K562 (cell line): ENCODE data around the gene IL24. TPM values are rescaled to one million over a fixed set of nuclear protein-coding genes. Genes with fewer than 3 reads are reported as not detected.

Source experiments
- CBFA2T2 ChIP-seq: fragments of 450-650 bp; conservative IDR thresholded peaks from 2 replicates; pipeline ENCODE4 v1.6.1; 2017; ENCODE audit warnings: mild to moderate bottlenecking
- DIDO1 ChIP-seq: fragments of 450-650 bp; IDR thresholded peaks from 2 replicates; pipeline ENCODE4 v1.6.1; 2016; ENCODE audit warnings: low read depth, missing biosample characterization, missing genetic modification characterization
- DPF2 ChIP-seq: fragments of 450-650 bp; IDR thresholded peaks from 2 replicates; pipeline ENCODE4 v1.6.1; 2016
- EP300 ChIP-seq: IDR thresholded peaks from 2 replicates; pipeline ENCODE4 v1.6.1; 2012; ENCODE audit warnings: low read length, improper control_type of control experiment
- NEUROD1 ChIP-seq: fragments of 150-350 bp; IDR thresholded peaks from 2 replicates; pipeline ENCODE4 v1.6.1; 2014; ENCODE audit warnings: borderline replicate concordance, low read length, low read depth; ENCODE audit not compliant: partially characterized antibody
- RBM14 ChIP-seq: fragments of 200-400 bp; formaldehyde crosslinking; IDR thresholded peaks from 2 replicates; pipeline ENCODE4 v1.6.1; 2018; ENCODE audit warnings: low read depth, mild to moderate bottlenecking, low read length, moderate library complexity, borderline replicate concordance; ENCODE audit not compliant: insufficient read depth
- SMARCE1 ChIP-seq: fragments of 450-650 bp; IDR thresholded peaks from 2 replicates; pipeline ENCODE4 v1.7.1; 2016; ENCODE audit warnings: mild to moderate bottlenecking
- SMC3 ChIP-seq: conservative IDR thresholded peaks from 2 replicates; pipeline ENCODE4 v1.6.1; 2011; ENCODE audit warnings: low read depth, low read length, improper control_type of control experiment; ENCODE audit not compliant: insufficient read depth
- SOX6 ChIP-seq: fragments of 450-650 bp; IDR thresholded peaks from 2 replicates; pipeline ENCODE4 v1.6.1; 2014; ENCODE audit warnings: mild to moderate bottlenecking
- SRF ChIP-seq, 2 experiments: fragments of 250-450, 450-650 bp in 1 of 2; sonication (Bioruptor Pico) in 1 of 2; sonication (generic) in 1 of 2; formaldehyde crosslinking; IDR thresholded peaks; 2 replicates each; pipeline versions ENCODE4 v1.5.0 to v1.5.1; 2020 to 2022; ENCODE audit warnings: mild to moderate bottlenecking in 1 of 2, missing genetic modification reagents in 1 of 2
- STAG1 ChIP-seq: sonication (generic); formaldehyde crosslinking; IDR thresholded peaks from 2 replicates; pipeline ENCODE4 v1.5.0; 2020; ENCODE audit warnings: missing genetic modification reagents, borderline replicate concordance
- TRIM28 ChIP-seq: fragments of 450-650 bp; IDR thresholded peaks from 2 replicates; pipeline ENCODE4 v1.6.1; 2017
- TSC22D4 ChIP-seq: fragments of 450-650 bp; IDR thresholded peaks from 2 replicates; pipeline ENCODE4 v1.6.1; 2016; ENCODE audit warnings: missing genetic modification characterization, missing biosample characterization, control low read depth
- XRCC5 ChIP-seq: fragments of 200-400 bp; formaldehyde crosslinking; IDR thresholded peaks from 2 replicates; pipeline ENCODE4 v1.6.1; 2017; ENCODE audit warnings: low read depth, mild to moderate bottlenecking, low read length
- polyA plus RNA-seq, 8 experiments: library from polyadenylated mRNA; depleted of rRNA in 4 of 8; stranded (reverse) in 5 of 8; unstranded in 3 of 8; fragments of >200 nt; fragmentation: Nextera tagmentation in 2 of 8; fragmentation: Illumina TruSeq in 1 of 8; extraction: Ambion mirVana in 2 of 8; extraction: Trizol in 1 of 8; gene quantifications; 2 replicates each; pipeline versions ENCODE4 v1.2.1 to v1.2.3, GENCODE V29; 2011 to 2014; ENCODE audit warnings: inconsistent platforms in 1 of 8, missing spikeins in 1 of 8
- total RNA-seq, 7 experiments: library from RNA; depleted of rRNA in 6 of 7; stranded (reverse); fragments of >200 nt in 6 of 7; fragmentation: Illumina TruSeq in 2 of 7; extraction: Trizol in 2 of 7; gene quantifications; 2 replicates each; pipeline versions ENCODE4 v1.2.1 to v1.2.3, GENCODE V29; 2011 to 2021; ENCODE audit warnings: low replicate concordance in 1 of 7
- TF ChIP-seq, protein P1 (sequence below): sonication (generic); formaldehyde crosslinking; IDR thresholded peaks from 2 replicates; pipeline ENCODE4 v1.8.1; 2023; ENCODE audit warnings: mild to moderate bottlenecking, missing genetic modification reagents
- TF ChIP-seq, protein P2 (sequence below): fragments of 450-650 bp; formaldehyde crosslinking; IDR thresholded peaks from 2 replicates; pipeline ENCODE4 v1.4.0; 2020; ENCODE audit warnings: mild to moderate bottlenecking, moderate library complexity
- TF ChIP-seq, protein P3 (sequence below): conservative IDR thresholded peaks from 2 replicates; pipeline ENCODE4 v1.6.1; 2011; ENCODE audit warnings: low read depth, mild to moderate bottlenecking, low read length; ENCODE audit not compliant: control insufficient read depth
- TF ChIP-seq, protein P4 (sequence below): sonication (generic); formaldehyde crosslinking; IDR thresholded peaks from 2 replicates; pipeline ENCODE4 v1.8.0; 2022; ENCODE audit warnings: missing genetic modification reagents, mild to moderate bottlenecking, moderate library complexity, borderline replicate concordance
- TF ChIP-seq, protein P5 (sequence below): sonication (generic); formaldehyde crosslinking; IDR thresholded peaks from 2 replicates; pipeline ENCODE4 v1.9.0; 2022; ENCODE audit warnings: mild to moderate bottlenecking, missing genetic modification reagents
- TF ChIP-seq, protein P6 (sequence below): sonication (generic); formaldehyde crosslinking; IDR thresholded peaks from 2 replicates; pipeline ENCODE4 v1.8.1; 2022; ENCODE audit warnings: missing genetic modification reagents

The IL24 gene
- total and polyA plus RNA-seq, 9 of the 15 experiments (the other 6 are each of a cell fraction or from before 2014, with no cell fraction given) = 0.04 to 0.19 TPM; not detected in 7

DNA sequence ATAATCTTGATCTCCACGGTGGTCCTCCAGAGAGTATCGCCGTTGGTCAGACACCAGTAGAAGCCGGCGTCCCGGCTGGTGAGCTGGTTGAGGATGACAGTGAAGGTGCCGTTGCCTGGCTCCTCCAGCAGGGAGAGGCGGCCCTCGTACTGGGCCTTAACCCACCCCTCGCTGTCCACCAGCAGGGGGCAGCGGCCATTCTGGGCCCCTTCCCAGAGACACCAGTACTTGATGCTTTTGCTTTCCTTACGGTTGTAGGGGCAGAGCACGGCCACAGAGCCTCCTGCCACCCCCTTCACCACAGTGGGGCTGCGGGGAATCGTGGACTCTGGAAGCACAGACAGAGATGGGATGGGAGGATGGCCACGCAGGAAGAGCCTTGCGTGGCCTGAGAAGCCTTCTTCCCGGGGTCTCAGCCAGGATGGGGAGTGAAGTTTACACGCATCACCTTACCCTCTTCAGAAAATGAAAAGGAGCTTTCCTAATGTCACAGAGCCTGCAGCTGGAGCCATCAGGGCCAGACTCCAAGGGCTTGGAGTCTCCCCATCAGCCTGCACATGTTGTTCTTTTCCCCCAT, 38.3 kb downstream of the IL24 start (continued):
- no peak for TF ChIP-seq RBM14
- 0 out of 2 replicates have a peak, but pooled peaks have one; percentile 37 for TF ChIP-seq TRIM28
- no peak for TF ChIP-seq DIDO1 (tag)
- TF ChIP-seq EP300 = peak; percentile 31; the same call in 1 of the 2 replicates
- TF ChIP-seq, protein P1, sequence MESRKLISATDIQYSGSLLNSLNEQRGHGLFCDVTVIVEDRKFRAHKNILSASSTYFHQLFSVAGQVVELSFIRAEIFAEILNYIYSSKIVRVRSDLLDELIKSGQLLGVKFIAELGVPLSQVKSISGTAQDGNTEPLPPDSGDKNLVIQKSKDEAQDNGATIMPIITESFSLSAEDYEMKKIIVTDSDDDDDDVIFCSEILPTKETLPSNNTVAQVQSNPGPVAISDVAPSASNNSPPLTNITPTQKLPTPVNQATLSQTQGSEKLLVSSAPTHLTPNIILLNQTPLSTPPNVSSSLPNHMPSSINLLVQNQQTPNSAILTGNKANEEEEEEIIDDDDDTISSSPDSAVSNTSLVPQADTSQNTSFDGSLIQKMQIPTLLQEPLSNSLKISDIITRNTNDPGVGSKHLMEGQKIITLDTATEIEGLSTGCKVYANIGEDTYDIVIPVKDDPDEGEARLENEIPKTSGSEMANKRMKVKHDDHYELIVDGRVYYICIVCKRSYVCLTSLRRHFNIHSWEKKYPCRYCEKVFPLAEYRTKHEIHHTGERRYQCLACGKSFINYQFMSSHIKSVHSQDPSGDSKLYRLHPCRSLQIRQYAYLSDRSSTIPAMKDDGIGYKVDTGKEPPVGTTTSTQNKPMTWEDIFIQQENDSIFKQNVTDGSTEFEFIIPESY (CRISPR knock-in tag) = peak; percentile 51; the same call in 1 of the 2 replicates
- TF ChIP-seq, protein P2, sequence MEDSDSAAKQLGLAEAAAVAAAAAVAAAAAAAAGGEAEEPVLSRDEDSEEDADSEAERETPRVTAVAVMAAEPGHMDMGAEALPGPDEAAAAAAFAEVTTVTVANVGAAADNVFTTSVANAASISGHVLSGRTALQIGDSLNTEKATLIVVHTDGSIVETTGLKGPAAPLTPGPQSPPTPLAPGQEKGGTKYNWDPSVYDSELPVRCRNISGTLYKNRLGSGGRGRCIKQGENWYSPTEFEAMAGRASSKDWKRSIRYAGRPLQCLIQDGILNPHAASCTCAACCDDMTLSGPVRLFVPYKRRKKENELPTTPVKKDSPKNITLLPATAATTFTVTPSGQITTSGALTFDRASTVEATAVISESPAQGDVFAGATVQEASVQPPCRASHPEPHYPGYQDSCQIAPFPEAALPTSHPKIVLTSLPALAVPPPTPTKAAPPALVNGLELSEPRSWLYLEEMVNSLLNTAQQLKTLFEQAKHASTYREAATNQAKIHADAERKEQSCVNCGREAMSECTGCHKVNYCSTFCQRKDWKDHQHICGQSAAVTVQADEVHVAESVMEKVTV (CRISPR knock-in tag) = peak; percentile 94
- TF ChIP-seq SMARCE1 = 0 out of 2 replicates have a peak, but pooled peaks have one; percentile 21
- TF ChIP-seq TSC22D4 (tag) = no peak
- TF ChIP-seq DPF2 = no peak
- TF ChIP-seq, protein P3, sequence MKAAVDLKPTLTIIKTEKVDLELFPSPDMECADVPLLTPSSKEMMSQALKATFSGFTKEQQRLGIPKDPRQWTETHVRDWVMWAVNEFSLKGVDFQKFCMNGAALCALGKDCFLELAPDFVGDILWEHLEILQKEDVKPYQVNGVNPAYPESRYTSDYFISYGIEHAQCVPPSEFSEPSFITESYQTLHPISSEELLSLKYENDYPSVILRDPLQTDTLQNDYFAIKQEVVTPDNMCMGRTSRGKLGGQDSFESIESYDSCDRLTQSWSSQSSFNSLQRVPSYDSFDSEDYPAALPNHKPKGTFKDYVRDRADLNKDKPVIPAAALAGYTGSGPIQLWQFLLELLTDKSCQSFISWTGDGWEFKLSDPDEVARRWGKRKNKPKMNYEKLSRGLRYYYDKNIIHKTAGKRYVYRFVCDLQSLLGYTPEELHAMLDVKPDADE = 0 out of 2 replicates have a peak, but pooled peaks have one; percentile 28
- TF ChIP-seq, protein P4, sequence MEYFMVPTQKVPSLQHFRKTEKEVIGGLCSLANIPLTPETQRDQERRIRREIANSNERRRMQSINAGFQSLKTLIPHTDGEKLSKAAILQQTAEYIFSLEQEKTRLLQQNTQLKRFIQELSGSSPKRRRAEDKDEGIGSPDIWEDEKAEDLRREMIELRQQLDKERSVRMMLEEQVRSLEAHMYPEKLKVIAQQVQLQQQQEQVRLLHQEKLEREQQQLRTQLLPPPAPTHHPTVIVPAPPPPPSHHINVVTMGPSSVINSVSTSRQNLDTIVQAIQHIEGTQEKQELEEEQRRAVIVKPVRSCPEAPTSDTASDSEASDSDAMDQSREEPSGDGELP = peak; percentile 70; the same call in 1 of the 2 replicates
- TF ChIP-seq, protein P5, sequence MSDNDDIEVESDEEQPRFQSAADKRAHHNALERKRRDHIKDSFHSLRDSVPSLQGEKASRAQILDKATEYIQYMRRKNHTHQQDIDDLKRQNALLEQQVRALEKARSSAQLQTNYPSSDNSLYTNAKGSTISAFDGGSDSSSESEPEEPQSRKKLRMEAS (CRISPR knock-in tag) = 0 out of 2 replicates have a peak, but pooled peaks have one; percentile 18
- peak; percentile 37; the same call in 1 of the 2 replicates for TF ChIP-seq SOX6
- peak; percentile 98 for TF ChIP-seq SMC3
- TF ChIP-seq NEUROD1 = peak; percentile 43
- peak; percentile 94 for TF ChIP-seq XRCC5
- TF ChIP-seq, protein P6, sequence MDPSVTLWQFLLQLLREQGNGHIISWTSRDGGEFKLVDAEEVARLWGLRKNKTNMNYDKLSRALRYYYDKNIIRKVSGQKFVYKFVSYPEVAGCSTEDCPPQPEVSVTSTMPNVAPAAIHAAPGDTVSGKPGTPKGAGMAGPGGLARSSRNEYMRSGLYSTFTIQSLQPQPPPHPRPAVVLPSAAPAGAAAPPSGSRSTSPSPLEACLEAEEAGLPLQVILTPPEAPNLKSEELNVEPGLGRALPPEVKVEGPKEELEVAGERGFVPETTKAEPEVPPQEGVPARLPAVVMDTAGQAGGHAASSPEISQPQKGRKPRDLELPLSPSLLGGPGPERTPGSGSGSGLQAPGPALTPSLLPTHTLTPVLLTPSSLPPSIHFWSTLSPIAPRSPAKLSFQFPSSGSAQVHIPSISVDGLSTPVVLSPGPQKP (CRISPR knock-in tag) = no peak
- TF ChIP-seq SRF (CRISPR knock-in tag; IDR thresholded peaks at IDR 0.05) = 0 out of 4 replicates have a peak, but pooled peaks of 1 of the 2 experiments have one; percentile 21
- TF ChIP-seq CBFA2T2 = no peak
- TF ChIP-seq STAG1 (CRISPR knock-in tag) = peak; percentile 77
